HCT116 (cell line): ENCODE results near the gene ZBTB12.
"Not testable (repeated sequence)": the region's sequence is repeated elsewhere in the genome, so short reads cannot be mapped to it uniquely, and the experiment has no call there.

Experiments used
- EZH2 ChIP-seq: fragments of 200-600 bp; sonication (generic); IDR thresholded peaks from 2 replicates; pipeline ENCODE4 v1.6.1; 2017; ENCODE audit warnings: antibody characterized with exemption, mixed run types
- POLR2AphosphoS5 ChIP-seq: IDR thresholded peaks from 2 replicates; pipeline ENCODE4 v1.6.1; 2011; ENCODE audit warnings: mild to moderate bottlenecking, low read depth, low read length, moderate library complexity
- TF ChIP-seq, protein P1 (sequence below): IDR thresholded peaks from 2 replicates; pipeline ENCODE4 v1.6.1; 2012

- TF ChIP-seq EZH2, POLR2AphosphoS5: not testable (repeated sequence)
- TF ChIP-seq, protein P1, sequence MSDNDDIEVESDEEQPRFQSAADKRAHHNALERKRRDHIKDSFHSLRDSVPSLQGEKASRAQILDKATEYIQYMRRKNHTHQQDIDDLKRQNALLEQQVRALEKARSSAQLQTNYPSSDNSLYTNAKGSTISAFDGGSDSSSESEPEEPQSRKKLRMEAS: not testable (repeated sequence)
These were observed 7.4 kb upstream of the ZBTB12 start for GRCh38 chr6:31909298-31909697.
